Activated CD4-positive, alpha-beta T cell treated with anti-CD3 and anti-CD28 coated beads, Interleukin-2, amount 50 U/mL, for 4 hours (primary cell): ENCODE data around the gene DHRS4L2.
"Not testable (repeated sequence)": the region's sequence is repeated elsewhere in the genome, so short reads cannot be mapped to it uniquely, and the experiment has no call there.

Source experiments
- DNase-seq, 2 experiments: peaks; one replicate each; pipeline ENCODE4 v3.0.0-alpha.2; 2020

DHRS4L2 gene

DNA sequence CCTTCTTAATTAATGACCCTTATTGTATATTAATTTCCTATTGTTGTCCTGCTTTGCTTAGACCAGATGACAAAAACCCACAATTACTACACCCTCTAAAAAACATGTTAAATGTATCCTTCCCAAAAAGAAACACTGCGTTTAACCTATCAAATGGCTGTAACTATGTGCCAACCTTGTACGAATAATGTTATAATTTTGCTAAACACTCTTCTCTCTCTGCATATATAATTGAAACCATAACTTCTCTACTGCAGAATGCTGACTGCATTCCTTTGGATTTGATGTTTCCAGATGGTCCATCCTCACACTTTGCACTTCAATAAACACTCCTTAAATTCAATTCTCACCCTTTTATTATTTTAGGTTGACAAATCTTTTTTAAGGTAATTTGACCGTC lies 31.8 kb downstream of the DHRS4L2 start:
- not testable (repeated sequence) for DNase-seq

DNA sequence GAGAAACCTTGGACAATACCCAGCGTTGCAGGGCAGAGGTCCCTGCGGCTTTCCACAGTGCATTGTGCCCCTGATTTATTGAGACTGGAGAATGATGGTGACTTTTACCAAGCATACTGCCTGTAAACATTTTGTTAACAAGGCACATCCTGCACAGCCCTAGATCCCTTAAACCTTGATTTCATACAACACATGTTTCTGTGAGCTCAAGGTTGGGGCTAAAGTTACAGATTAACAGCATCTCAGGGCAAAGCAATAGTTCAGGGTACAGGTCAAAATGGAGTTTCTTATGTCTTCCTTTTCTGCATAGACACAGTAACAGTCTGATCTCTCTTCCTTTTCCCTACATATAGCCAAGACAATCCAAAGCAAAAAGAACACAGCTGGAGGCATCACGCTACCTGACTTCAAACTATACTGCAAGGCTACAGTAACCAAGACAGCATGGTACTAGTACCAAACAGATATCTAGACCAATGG lies 36.2 kb downstream of the DHRS4L2 start:
- DNase-seq: not testable (repeated sequence)

- not testable (repeated sequence) for DNase-seq
Observed at GRCh38 chr14:24029687-24030086, 41.0 kb downstream of the DHRS4L2 start.

DNA sequence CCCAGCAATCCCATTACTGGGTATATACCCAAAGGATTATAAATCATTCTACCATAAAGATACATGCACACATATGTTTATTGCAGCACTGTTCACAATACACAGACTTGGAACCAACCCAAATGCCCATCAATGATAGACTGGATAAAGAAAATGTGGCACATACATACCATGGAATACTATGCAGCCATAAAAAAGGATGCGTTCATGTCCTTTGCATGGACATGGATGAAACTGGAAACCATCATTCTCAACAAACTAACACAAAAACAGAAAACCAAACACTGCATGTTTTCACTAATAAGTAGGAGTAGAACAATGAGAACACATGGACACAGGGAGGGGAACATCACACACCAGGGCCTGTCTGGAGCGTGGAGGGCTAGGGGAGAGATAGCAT lies 42.6 kb downstream of the DHRS4L2 start:
- not testable (repeated sequence) for DNase-seq

GRCh38 chr14:24032727-24033418 lies 44.1 kb downstream of the DHRS4L2 start:
- DNase-seq: no peak

DNA sequence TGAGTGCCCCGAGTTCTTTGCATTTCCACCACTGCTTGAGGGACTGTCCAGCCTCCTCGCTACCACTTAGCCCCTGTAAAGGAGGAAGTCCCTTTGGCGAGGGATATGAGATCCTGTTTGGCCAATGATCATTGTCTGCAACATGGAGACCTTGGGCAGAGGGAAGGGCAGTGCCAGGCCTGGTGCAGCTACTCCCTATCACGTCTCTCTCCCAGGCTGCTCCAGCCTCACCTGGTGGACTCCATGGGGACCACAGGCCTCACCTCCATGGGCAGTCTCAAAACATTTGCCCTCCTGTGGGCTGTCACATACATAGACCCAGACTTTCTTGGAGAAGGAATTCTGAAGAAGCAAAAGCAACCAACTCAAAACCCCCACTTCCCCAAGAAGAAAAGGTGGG lies 47.0 kb downstream of the DHRS4L2 start:
- not testable (repeated sequence) for DNase-seq

DNA sequence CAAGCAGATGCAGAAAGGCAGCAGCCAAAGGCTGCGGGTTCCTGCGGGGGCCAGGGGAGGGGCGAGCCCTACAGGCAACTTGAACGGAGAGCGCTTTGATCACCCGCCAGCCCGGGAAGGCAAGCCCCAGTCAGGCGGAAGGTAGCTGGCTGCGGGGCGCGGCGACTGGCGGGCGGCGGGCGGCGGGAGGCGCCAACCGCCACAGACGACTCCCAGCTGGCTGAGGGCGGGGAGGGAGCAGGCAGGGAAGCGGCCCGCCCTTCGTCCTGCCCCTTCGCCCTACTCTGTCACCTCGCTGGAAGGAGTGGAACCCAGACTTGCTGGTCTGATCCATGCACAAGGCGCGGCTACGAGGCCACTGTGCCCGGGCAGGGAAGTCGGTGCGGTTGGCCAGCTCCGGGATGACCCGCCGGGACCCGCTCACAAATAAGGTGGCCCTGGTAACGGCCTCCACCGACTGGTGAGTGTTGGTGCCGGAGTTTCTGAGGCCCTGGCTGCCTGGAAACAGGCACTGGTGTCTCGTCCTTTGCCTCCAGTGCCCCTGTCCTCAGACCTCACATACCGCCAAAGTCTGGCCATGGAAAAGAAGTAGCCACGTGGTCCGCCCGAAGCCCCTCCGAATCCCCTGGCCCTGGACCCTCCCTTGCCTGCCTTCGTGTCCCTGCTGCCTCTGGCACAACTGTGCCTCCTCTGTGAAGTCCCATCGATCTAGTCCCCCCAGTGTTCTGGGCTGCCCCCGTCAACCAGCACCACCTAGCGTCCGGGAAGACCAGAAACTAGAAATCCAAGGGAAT lies 47.6 kb downstream of the DHRS4L2 start:
- DNase-seq: peak; percentile 56 to 58

DNA sequence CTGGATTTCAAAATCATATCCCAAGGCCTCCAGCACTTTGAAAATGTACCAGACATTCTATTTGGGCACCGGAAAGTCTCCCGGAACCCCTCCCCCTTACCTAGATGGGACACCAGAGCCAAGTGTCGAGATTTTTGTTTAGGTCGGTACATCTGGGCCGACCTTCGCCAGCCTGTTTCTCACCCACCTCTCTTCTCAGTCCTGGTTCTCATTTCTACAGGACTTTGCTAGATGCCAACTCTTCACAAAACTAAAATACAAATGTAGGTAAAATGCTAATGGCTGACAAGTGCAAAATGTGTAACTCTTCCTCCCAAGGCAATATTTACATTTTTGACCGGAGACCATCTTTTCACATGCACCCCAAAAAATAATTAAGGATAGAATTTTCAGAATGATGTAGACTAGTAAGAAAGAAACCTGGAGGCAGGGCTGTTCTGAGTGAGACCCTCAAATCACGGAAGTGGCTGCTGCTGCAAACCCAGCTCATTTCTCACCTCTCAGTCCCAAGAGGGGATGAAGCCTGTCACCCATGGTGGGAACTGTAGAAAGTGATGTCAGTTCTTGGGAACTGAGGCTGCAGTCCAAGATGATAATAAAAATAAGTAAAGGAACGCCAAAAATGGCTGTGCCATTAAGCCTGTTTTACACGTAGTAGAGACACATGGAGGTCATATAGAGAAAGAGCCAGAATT lies 48.4 kb downstream of the DHRS4L2 start:
- not testable (repeated sequence) for DNase-seq

GRCh38 chr14:24037658-24038037 lies 48.9 kb downstream of the DHRS4L2 start:
- no peak for DNase-seq

DNA sequence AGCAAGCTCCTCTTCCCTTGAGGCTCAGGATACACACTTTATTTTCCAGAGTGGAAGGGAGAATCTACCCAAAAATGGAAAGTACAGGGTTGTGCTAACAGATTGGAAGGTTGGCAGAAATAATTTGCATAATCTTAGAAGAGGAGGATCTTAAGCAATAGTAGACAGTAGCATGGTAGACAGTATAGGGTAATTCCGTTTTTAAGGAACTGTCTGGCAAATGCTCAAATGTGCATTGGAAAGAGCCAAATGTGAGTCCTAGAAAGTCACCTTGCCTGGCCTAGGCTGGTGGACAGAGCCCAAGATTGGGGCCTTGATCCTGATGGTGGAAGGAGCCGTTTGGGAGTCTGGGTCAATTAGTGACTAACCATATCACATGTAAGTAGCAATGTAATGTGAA lies 50.0 kb downstream of the DHRS4L2 start:
- DNase-seq: no peak

DNA sequence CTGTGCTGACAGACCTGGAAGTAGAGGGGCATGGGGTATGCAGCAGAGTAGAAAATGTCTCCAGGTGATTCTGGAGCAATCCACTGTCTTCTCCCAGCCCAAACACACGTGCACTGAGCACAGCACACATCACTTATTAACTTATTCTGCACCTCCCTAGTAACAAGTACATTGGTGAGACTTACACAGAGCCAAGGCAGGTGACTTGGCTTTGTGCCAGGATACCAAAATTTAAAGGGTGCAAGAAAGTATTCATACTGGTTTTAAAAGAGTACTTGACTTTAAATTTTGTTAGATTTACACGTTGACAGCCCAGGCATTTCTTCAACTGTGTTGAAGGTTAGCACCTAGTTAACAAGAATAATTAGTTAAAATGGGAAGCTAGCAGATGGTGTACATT lies 52.0 kb downstream of the DHRS4L2 start:
- no peak for DNase-seq

DNA sequence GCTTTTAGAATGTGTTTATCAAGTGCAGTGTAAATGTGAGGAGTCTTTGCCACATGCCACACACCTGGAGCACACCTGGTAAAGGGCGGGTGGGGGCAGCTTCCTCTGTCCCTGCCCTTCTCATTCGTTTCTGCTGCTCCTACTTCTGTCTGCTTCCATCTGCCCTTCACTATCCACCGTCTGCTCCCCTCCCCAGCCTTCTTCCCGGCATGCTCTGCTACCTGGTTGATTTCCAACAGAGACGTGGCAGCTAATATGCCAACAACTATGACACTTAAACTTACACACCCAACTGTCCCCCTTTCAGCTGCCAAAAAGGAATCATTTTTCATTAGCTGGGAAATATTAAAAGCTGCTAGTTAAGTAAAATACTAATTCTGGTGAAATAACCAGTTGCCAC lies 54.0 kb downstream of the DHRS4L2 start:
- DNase-seq: no peak

DNA sequence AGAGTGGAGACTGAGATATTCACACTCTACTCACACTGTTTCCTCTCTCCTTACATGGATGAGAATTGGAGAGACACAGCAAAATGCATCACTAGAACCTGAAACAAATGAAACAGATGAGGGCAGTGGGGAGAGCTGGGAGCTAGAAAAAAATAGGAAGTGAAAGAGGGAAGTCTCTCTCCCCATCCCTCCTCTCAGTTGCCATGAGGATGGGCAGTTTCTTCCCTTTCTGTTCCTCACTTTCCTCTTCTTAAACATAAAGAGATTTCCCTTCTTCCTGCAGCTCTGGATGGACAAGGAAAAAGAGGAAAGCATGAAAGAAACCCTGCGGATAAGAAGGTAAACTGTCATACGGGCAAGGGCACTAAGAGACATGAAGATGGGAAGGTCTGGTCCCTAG lies 60.3 kb downstream of the DHRS4L2 start:
- not testable (repeated sequence) for DNase-seq

DNA sequence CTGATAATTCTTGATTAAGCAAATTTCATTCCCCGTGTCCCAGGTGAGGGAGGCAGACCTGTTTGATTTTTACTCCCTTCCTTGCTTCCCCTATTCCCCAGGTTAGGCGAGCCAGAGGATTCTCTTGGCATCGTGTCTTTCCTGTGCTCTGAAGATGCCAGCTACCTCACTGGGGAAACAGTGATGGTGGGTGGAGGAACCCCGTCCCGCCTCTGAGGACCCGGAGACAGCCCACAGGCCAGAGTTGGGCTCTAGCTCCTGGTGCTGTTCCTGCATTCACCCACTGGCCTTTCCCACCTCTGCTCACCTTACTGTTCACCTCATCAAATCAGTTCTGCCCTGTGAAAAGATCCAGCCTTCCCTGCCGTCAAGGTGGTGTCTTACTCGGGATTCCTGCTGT lies 62.0 kb downstream of the DHRS4L2 start:
- not testable (repeated sequence) for DNase-seq

GRCh38 chr14:24051176-24051788 lies 62.6 kb downstream of the DHRS4L2 start:
- DNase-seq: no peak

DNA sequence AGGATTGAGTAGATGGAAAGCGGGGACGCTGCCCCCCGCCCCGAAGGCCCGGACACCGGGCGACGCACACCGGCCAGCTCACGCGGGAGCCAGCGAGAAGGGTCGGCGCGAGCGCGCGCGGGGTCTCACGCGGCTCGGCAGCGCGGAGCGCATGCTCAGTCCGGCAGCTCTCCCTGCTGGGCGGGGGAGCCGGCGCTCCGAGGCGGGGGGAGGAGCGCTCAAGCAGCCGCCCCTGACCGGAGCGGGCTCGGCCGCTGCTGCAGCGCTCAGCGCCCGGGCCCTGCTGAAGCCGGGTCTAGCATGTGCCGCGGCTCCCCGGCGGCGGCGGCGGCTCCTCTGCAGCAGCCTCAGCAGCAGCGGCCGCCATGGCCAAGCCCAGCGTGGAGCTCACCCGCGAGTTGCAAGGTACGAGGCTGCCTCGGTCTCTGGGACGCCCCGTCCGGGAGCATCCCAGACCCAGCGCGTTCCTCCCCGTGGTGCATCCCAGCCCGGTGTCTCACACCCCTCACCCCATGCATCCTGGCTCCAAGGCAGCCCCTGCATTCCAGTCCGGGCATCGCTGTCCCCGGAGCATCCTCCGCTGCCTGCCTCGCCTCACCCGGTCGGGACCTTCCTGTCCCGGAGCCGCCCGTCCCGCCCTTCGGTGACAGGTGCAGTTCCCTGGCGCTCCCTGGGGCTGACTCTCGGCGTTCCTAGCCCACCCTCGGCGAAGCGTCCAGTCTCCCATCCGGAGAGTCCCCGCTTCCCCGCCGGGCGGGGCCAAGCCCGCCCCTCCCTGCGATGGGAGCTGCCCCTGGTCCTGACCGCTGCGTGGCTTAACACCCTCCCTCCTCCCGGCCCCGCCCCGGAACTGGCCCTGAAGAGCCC lies 63.3 kb downstream of the DHRS4L2 start, which contains the start of gene CARMIL3:
TSS of gene CARMIL3 (plus strand) at position 221 of the 867 bp plus-strand sequence. CDS start at position 366, 145 bp downstream.
- DNase-seq: peak; percentile 39 to 40

DNA sequence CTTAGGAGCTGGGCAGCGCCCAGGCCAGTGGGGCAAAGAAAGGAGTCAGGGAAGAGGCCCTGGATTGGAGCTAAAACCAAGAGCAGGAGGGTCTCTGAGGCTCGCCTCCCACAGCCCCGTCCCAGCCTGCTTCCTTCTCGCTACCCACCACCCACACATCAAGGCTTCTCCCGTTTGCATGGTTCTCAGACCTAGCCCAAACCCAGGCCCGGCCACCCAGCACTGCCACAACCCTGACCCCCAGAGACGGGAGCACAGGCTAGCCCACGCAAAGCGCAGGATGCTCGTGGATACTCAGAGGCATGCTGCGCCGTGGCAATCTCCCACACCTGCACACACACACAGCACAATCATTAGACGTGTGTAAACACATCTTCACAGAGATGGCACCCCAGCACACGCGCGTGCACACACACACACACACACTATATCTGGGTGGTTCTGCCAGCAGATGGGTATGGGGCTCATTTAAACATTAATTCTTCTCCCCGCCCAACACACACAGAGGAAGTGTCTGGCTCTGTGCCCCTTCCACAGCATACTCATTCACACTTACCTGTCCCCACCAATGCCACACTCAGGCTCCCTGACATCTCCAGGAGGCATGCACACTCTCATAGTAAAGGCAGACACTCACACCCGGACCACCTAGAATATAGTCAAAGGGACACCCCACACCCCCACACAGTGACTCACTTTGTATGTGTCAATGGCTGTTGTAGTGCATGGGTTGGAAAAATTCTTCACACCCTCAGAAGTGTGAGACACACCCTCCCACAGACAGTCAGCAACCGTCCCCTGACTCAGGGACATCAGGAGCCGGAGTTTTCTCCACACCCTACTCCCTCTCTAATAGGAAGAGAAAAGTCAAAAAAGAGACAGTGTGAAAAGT lies 64.2 kb downstream of the DHRS4L2 start:
- peak; percentile 46 to 59 for DNase-seq

DNA sequence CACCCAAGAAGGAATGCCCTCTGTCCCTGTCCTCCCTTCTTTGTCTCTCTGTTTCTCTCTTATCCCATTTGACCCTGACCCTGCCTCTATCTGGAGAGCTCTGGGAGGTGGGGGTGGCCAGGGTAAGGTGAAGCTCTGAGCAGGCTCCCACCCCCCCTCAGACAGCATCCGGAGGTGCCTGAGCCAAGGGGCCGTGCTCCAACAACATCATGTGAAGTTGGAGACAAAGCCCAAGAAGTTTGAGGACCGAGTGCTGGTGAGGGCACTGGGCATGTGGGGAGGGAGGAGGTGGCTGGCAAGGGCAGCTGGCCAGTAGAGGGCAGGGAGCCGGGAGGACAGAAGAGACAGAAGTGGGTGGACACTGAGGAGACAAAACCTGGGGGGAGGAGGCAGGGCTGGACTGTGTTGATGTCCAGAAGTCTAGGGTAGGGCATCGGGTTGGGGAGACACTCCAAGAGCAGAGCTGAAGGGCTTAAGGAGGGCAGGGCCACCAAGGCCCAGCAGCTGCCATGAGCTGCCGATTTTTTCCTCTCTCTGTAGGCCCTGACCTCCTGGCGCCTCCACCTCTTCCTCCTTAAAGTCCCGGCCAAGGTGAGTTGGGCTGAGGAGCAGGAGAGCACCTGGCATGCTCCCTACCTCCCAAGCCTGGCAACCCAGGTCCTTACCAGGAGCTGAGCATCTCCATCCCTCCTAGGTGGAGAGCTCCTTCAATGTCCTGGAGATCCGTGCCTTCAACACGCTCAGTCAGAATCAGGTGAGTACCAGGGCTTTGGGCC lies 65.0 kb downstream of the DHRS4L2 start:
- DNase-seq: no peak

DNA sequence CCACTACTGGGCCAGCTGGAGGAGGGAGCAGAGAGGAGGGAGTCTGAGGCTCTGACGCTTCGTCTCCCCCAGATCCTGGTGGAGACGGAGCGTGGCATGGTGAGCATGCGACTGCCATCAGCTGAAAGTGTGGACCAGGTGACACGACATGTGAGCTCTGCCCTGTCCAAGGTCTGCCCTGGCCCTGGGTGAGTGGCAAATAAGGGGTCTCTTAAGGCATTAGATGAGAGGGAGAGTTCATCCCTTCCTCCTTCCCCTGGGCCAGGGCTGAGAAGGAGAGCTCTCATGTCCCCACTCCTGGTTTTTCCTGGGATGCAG lies 65.6 kb downstream of the DHRS4L2 start:
- DNase-seq: no peak

- DNase-seq: no peak
Observed at GRCh38 chr14:24054646-24055045, 65.9 kb downstream of the DHRS4L2 start.
